B cell (primary cell): Measurements from ENCODE around the gene FHIP1A. TPM values are rescaled to one million over a fixed set of nuclear protein-coding genes. Genes with fewer than 3 reads are reported as not detected.

Experiments used
- ATAC-seq: fragments of 200-7000 bp; cut with Tn5 transposase; one replicate; pipeline ENCODE4 v1.10.0; 2021; ENCODE audit warnings: low read depth, mild to moderate bottlenecking, moderate number of reproducible peaks, moderate library complexity
- CTCF ChIA-PET: fragments of 350-600 bp; sonication (Branson Sonifier 250); formaldehyde crosslinking; loops from one replicate; lab custom pipeline; 2021; ENCODE audit warnings: antibody characterized with exemption, inconsistent platforms; lab: Charles Lee
- POLR2A ChIA-PET: fragments of 350-600 bp; sonication (Branson Sonifier 250); formaldehyde crosslinking; loops from one replicate; lab custom pipeline; 2021; ENCODE audit warnings: antibody characterized with exemption; lab: Charles Lee
- DNase-seq: peaks from one replicate; pipeline ENCODE4 v3.0.0; 2013
- H2AFZ ChIP-seq: 2 replicates; pipeline ENCODE4 v1.6.1; 2012; ENCODE audit warnings: mild to moderate bottlenecking, low read depth, low read length; ENCODE audit not compliant: insufficient read depth, poor library complexity, severe bottlenecking
- H3K27ac ChIP-seq, 2 donors: 1 replicate in 1 of 2; 2 replicates in 1 of 2; pipeline ENCODE4 v1.5.1; 2012 to 2013; ENCODE audit warnings: low read length in 2 of 2, mild to moderate bottlenecking in 2 of 2, moderate library complexity in 1 of 2
- H3K27me3 ChIP-seq, 4 experiments: fragments of 200-600 bp in 1 of 4; sonication (generic) in 1 of 4; replicated peaks in 1 of 4; 1 replicate in 2 of 4; 2 replicates in 2 of 4; pipeline versions ENCODE4 v1.6.1 to v1.7.0; 2013 to 2016; ENCODE audit warnings: low read length in 3 of 4, mild to moderate bottlenecking in 2 of 4, mixed read lengths in 1 of 4, moderate library complexity in 1 of 4; ENCODE audit not compliant: insufficient read depth in 4 of 4, control insufficient read depth in 3 of 4; ENCODE audit errors: control extremely low read depth in 1 of 4
- H3K36me3 ChIP-seq, 2 experiments: replicated peaks in 1 of 2; 1 replicate in 1 of 2; 2 replicates in 1 of 2; pipeline versions ENCODE4 v1.6.1 to v1.7.1; 2013; ENCODE audit warnings: low read length in 1 of 2; ENCODE audit not compliant: insufficient read depth in 2 of 2, control insufficient read depth in 1 of 2; ENCODE audit errors: control extremely low read depth in 1 of 2, extremely low read depth in 1 of 2
- H3K4me1 ChIP-seq, 2 donors: fragments of 200-600 bp in 1 of 2; sonication (generic) in 1 of 2; 1 replicate in 1 of 2; 2 replicates in 1 of 2; pipeline versions ENCODE4 v1.5.1 to v1.6.1; 2013 to 2017; ENCODE audit warnings: low read length in 2 of 2; ENCODE audit not compliant: control insufficient read depth in 2 of 2, insufficient read depth in 2 of 2
- H3K4me2 ChIP-seq: replicated peaks from 2 replicates; pipeline ENCODE3; 2012; ENCODE audit warnings: mild to moderate bottlenecking, low read depth, low read length; ENCODE audit not compliant: poor library complexity, severe bottlenecking
- H3K4me3 ChIP-seq, 5 experiments: fragments of 200-600 bp in 1 of 5; sonication (generic) in 1 of 5; 1 replicate in 3 of 5; 2 replicates in 2 of 5; pipeline versions ENCODE4 v1.5.1 to v1.7.0; 2011 to 2016; ENCODE audit warnings: low read length in 4 of 5, mild to moderate bottlenecking in 4 of 5, low read depth in 2 of 5, control low read depth in 1 of 5, moderate library complexity in 1 of 5; ENCODE audit not compliant: insufficient read depth in 1 of 5; ENCODE audit errors: control extremely low read depth in 1 of 5, extremely low read depth in 1 of 5
- H3K79me2 ChIP-seq: fragments of 200-600 bp; sonication (generic); one replicate; pipeline ENCODE4 v1.6.0; 2016; ENCODE audit warnings: low read length; ENCODE audit not compliant: control insufficient read depth, insufficient read depth
- H3K9ac ChIP-seq: fragments of 200-600 bp; sonication (generic); 2 replicates; pipeline ENCODE4 v1.6.1; 2017; ENCODE audit warnings: mild to moderate bottlenecking, low read length, moderate library complexity
- H3K9me3 ChIP-seq, 3 donors: one replicate each; pipeline versions ENCODE4 v1.6.1 to v1.7.1; 2013; ENCODE audit warnings: low read length in 2 of 3; ENCODE audit not compliant: control insufficient read depth in 2 of 3, insufficient read depth in 1 of 3; ENCODE audit errors: control extremely low read depth in 1 of 3
- H4K20me1 ChIP-seq: 2 replicates; pipeline ENCODE4 v1.6.0; 2012; ENCODE audit warnings: mild to moderate bottlenecking, low read length; ENCODE audit not compliant: insufficient read depth, control insufficient read depth, poor library complexity, severe bottlenecking
- H3K27ac Mint-ChIP-seq: one replicate; pipeline ENCODE4 v1.8.0; 2021; ENCODE audit warnings: mixed read lengths
- H3K27me3 Mint-ChIP-seq: one replicate; pipeline ENCODE4 v1.8.0; 2021; ENCODE audit warnings: mixed read lengths
- H3K4me1 Mint-ChIP-seq: one replicate; pipeline ENCODE4 v1.8.0; 2021; ENCODE audit warnings: mixed read lengths
- H3K4me3 Mint-ChIP-seq: one replicate; pipeline ENCODE4 v1.8.0; 2021; ENCODE audit warnings: mixed read lengths
- H3K9me3 Mint-ChIP-seq: one replicate; pipeline ENCODE4 v1.8.0; 2022; ENCODE audit warnings: mixed read lengths; ENCODE audit not compliant: insufficient read depth
- EZH2 ChIP-seq: IDR thresholded peaks from 2 replicates; pipeline ENCODE4 v1.6.1; 2012; ENCODE audit warnings: borderline replicate concordance, low read depth, mild to moderate bottlenecking, moderate library complexity, low read length; ENCODE audit not compliant: insufficient read depth, poor library complexity, severe bottlenecking
- intact Hi-C: fragments of 100-400 bp; cut with micrococcal nuclease; formaldehyde crosslinking; loops from one replicate; pipeline ENCODE4 v1.10.0; 2022
- polyA plus RNA-seq: library from polyadenylated mRNA; depleted of rRNA; stranded (reverse); fragments of >200 nt; gene quantifications from 2 replicates; pipeline ENCODE4 v1.2.3, GENCODE V29; 2012
- total RNA-seq, 2 donors: library from RNA; stranded (reverse); fragments of 120-200 nt in 1 of 2; gene quantifications; 1 replicate in 1 of 2; 2 replicates in 1 of 2; pipeline versions ENCODE4 v1.2.3 to v1.2.4, GENCODE V29; 2013 to 2022
- TF ChIP-seq, protein P1 (sequence below): fragments of 200-600 bp; IDR thresholded peaks from one replicate; pipeline ENCODE4 v1.8.0; 2022; ENCODE audit warnings: antibody characterized with exemption, mild to moderate bottlenecking

FHIP1A gene
- total and polyA plus RNA-seq, 2 donors (not counting 1 experiment from before 2014, with no cell fraction given): 0.03 to 0.76 TPM

DNA sequence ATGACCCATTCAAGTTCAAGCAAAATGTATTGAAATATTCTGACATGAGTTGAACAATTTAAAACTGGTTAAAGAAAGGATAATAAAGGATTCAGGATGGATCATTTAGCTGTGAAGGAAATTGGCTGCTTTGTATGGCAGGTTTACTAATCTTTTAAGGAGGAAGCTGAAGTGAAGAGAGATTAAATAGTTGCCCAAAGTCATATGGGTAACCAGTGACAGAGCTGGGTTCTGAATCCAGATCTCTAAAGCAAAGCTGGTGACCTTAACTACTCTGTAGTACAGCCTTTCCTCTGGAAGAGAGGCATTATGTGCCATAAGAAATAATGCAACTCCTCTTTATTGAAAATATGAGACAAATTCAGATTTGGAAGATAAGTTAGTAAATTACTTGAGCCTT is 22.8 kb downstream of the FHIP1A start:
- Mint-ChIP-seq H3K27ac (no peak overlapping the region), H3K9me3 (no peaks in the 10 kb centered on the region), H3K27me3 (peaks cover 17% of the 10 kb centered on the region), H3K4me3 (no peak overlapping the region), H3K4me1 (no peaks in the 10 kb centered on the region)
- Histone ChIP-seq H3K4me3 (no peak overlapping the region), H3K27me3 (peaks cover 0 to 2% (median 0%) of the 10 kb centered on the region in 4 experiments), H3K9ac (no peak overlapping the region), H3K79me2 (no peaks in the 10 kb centered on the region), H3K4me2 (no peak overlapping the region), H3K27ac (no peak overlapping the region), H4K20me1 (no peaks in the 10 kb centered on the region), H3K36me3 (no peaks in the 10 kb centered on the region), H2AFZ (no peak overlapping the region), H3K4me1 (no peaks in the 10 kb centered on the region), H3K9me3 (no peaks in the 10 kb centered on the region)
- POLR2A ChIA-PET: no interaction called here
- intact Hi-C loops: no loop called here
- CTCF ChIA-PET: no interaction called here
- DNase-seq (no peak), ATAC-seq (no peak)
- TF ChIP-seq, protein P1, sequence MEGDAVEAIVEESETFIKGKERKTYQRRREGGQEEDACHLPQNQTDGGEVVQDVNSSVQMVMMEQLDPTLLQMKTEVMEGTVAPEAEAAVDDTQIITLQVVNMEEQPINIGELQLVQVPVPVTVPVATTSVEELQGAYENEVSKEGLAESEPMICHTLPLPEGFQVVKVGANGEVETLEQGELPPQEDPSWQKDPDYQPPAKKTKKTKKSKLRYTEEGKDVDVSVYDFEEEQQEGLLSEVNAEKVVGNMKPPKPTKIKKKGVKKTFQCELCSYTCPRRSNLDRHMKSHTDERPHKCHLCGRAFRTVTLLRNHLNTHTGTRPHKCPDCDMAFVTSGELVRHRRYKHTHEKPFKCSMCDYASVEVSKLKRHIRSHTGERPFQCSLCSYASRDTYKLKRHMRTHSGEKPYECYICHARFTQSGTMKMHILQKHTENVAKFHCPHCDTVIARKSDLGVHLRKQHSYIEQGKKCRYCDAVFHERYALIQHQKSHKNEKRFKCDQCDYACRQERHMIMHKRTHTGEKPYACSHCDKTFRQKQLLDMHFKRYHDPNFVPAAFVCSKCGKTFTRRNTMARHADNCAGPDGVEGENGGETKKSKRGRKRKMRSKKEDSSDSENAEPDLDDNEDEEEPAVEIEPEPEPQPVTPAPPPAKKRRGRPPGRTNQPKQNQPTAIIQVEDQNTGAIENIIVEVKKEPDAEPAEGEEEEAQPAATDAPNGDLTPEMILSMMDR: no peak
- no peak for TF ChIP-seq EZH2

DNA sequence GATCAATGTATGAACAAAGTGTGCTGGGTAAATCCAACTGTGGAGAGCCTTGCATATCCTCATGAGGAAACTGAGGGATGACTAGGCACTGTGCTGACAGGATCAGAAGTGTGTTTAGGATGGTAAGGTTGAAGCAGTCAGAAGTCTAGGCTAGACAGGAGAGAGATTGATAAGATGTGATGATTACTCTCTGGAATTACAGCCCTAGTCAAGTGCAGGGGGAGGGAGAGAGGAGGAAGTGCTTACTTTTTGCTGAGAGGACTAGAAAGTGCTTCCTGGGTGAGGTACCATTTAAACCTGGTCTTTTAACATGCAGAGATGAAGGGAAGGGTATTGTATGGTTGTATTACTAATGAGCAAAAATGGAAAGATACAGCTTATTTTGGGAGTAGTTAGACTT is 23.7 kb downstream of the FHIP1A start:
- Histone ChIP-seq H3K9me3 (no peaks in the 10 kb centered on the region), H4K20me1 (no peaks in the 10 kb centered on the region), H3K27me3 (peaks cover 0 to 2% (median 0%) of the 10 kb centered on the region in 4 experiments), H3K27ac (no peak overlapping the region), H3K9ac (no peak overlapping the region), H3K79me2 (no peaks in the 10 kb centered on the region), H3K4me1 (no peaks in the 10 kb centered on the region), H3K4me2 (no peak overlapping the region), H3K4me3 (no peak overlapping the region), H3K36me3 (no peaks in the 10 kb centered on the region), H2AFZ (no peak overlapping the region)
- TF ChIP-seq, protein P1: no peak
- no peak for TF ChIP-seq EZH2
- intact Hi-C loops: no loop called here
- no peaks in the 10 kb centered on the region for H3K9me3 Mint-ChIP-seq
- CTCF ChIA-PET: no interaction called here
- no peaks in the 10 kb centered on the region for H3K4me1 Mint-ChIP-seq
- H3K27ac Mint-ChIP-seq: no peak overlapping the region
- no peak overlapping the region for H3K4me3 Mint-ChIP-seq
- no peak for DNase-seq
- no peak for ATAC-seq
- POLR2A ChIA-PET: no interaction called here
- H3K27me3 Mint-ChIP-seq: peaks cover 17% of the 10 kb centered on the region
